Measurements from ENCODE around the gene INHA.

Gene INHA

DNA sequence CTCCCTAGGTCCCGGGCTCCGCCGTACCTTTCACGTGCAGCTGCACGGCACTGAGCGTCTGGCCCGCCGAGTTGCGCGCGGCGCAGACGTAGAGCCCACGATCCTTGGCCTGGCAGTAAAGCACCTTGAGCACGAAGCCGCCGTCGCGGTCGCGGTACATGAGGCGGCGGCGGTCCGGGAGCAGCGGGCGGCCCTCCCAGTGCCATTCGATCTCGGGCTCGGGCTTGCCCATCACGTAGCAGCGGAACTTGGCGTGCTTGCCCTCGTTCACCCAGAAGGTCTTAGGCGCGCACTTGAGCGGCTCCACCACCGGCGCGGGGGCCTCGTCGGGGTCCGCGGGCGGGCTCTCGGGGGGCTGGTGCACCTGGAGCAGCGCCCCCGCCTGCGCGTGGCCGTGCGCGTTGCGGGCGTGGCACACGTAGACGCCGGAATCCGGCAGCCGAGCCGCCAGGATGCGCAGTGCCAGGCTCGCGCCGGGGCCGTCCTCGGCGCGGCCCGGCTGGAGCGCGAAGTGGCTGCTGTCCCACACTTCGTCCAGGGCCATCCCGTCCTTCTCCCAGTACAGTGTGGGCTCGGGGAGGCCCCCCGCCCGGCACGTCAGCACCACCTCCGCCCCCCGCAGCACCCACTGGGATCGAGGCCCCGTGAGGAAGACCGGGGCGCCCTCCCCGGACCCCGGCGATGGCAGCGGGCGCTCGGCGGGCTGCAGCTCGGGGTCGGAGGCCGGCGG lies 1.8 kb upstream of the INHA start:
- Histone ChIP-seq H3K4me1 (ENCODE audit: control insufficient read depth in 1 of 2, insufficient read depth in 2 of 2, low read length in 2 of 2) (peaks cover 0 to 16% of the 10 kb centered on the region in 2 donors), H3K9me3 (ENCODE audit: control insufficient read depth in 1 of 2, low read length in 2 of 2) (no peaks in the 10 kb centered on the region), H3K27me3 (ENCODE audit: low read depth, low read length) (no peaks in the 10 kb centered on the region), H3K27ac (ENCODE audit: low read length) (no peak overlapping the region), H3K4me3 (ENCODE audit: low read depth in 1 of 2, low read length in 2 of 2) (peak overlapping the region in 1 of 2 donors; percentile 74), H3K36me3 (ENCODE audit: control insufficient read depth in 1 of 2, insufficient read depth in 2 of 2, low read length in 2 of 2) (peaks cover 0 to 24% of the 10 kb centered on the region in 2 donors)

- Histone ChIP-seq H3K4me3 (ENCODE audit: low read depth in 1 of 2, low read length in 2 of 2) (peak overlapping the region in 1 of 2 donors; percentile 74), H3K36me3 (ENCODE audit: control insufficient read depth in 1 of 2, insufficient read depth in 2 of 2, low read length in 2 of 2) (peaks cover 0 to 24% of the 10 kb centered on the region in 2 donors), H3K4me1 (ENCODE audit: control insufficient read depth in 1 of 2, insufficient read depth in 2 of 2, low read length in 2 of 2) (peaks cover 0 to 16% of the 10 kb centered on the region in 2 donors), H3K27me3 (ENCODE audit: low read depth, low read length) (no peaks in the 10 kb centered on the region), H3K9me3 (ENCODE audit: control insufficient read depth in 1 of 2, low read length in 2 of 2) (no peaks in the 10 kb centered on the region), H3K27ac (ENCODE audit: low read length) (no peak overlapping the region)
Measured at GRCh38 chr2:219570924-219571310, 1.2 kb upstream of the INHA start.

- H3K4me3 ChIP-seq (ENCODE audit: low read depth in 1 of 2, low read length in 2 of 2): peak within 1 kb of the TSS in 1 of 2 donors; percentile 74
- H3K9me3 ChIP-seq (ENCODE audit: control insufficient read depth in 1 of 2, low read length in 2 of 2): no peaks in the 10 kb centered on the region
- peaks cover 0 to 16% of the 10 kb centered on the region in 2 donors for H3K4me1 ChIP-seq (ENCODE audit: control insufficient read depth in 1 of 2, insufficient read depth in 2 of 2, low read length in 2 of 2)
- H3K27me3 ChIP-seq (ENCODE audit: low read depth, low read length): no peaks in the 10 kb centered on the region
- no peak within 1 kb of the TSS for H3K27ac ChIP-seq (ENCODE audit: low read length)
- peaks cover 0 to 17% of the 10 kb centered on the region in 2 donors for H3K36me3 ChIP-seq (ENCODE audit: control insufficient read depth in 1 of 2, insufficient read depth in 2 of 2, low read length in 2 of 2)
Measured at GRCh38 chr2:219571311-219572236, 536 bp upstream of the INHA start, which contains the start of gene OBSL1. Gene OBSL1 (minus strand): TSS chr2:219571539. CDS start chr2:219571232, 307 bp downstream.

- Histone ChIP-seq H3K4me3 (ENCODE audit: low read depth in 1 of 2, low read length in 2 of 2) (no peak overlapping the region), H3K27ac (ENCODE audit: low read length) (no peak overlapping the region), H3K9me3 (ENCODE audit: control insufficient read depth in 1 of 2, low read length in 2 of 2) (no peaks in the 10 kb centered on the region), H3K27me3 (ENCODE audit: low read depth, low read length) (no peaks in the 10 kb centered on the region), H3K36me3 (ENCODE audit: control insufficient read depth in 1 of 2, insufficient read depth in 2 of 2, low read length in 2 of 2) (peaks cover 0 to 1% of the 10 kb centered on the region in 2 donors), H3K4me1 (ENCODE audit: control insufficient read depth in 1 of 2, insufficient read depth in 2 of 2, low read length in 2 of 2) (peaks cover 0 to 16% of the 10 kb centered on the region in 2 donors)
Measured at GRCh38 chr2:219573166-219573565, 1.1 kb downstream of the INHA start.

GRCh38 chr2:219574484-219575311 lies 2.6 kb downstream of the INHA start:
- H3K27me3 ChIP-seq (ENCODE audit: low read depth, low read length): no peaks in the 10 kb centered on the region
- H3K9me3 ChIP-seq (ENCODE audit: control insufficient read depth in 1 of 2, low read length in 2 of 2): no peaks in the 10 kb centered on the region
- peaks cover 0 to 16% of the 10 kb centered on the region in 2 donors for H3K4me1 ChIP-seq (ENCODE audit: control insufficient read depth in 1 of 2, insufficient read depth in 2 of 2, low read length in 2 of 2)
- H3K27ac ChIP-seq (ENCODE audit: low read length): no peak overlapping the region
- no peaks in the 10 kb centered on the region for H3K36me3 ChIP-seq (ENCODE audit: control insufficient read depth in 1 of 2, insufficient read depth in 2 of 2, low read length in 2 of 2)
- H3K4me3 ChIP-seq (ENCODE audit: low read depth in 1 of 2, low read length in 2 of 2): no peak overlapping the region

GRCh38 chr2:219575566-219576504 lies 3.7 kb downstream of the INHA start:
- Histone ChIP-seq H3K27me3 (ENCODE audit: low read depth, low read length) (no peaks in the 10 kb centered on the region), H3K27ac (ENCODE audit: low read length) (no peak overlapping the region), H3K4me1 (ENCODE audit: control insufficient read depth in 1 of 2, insufficient read depth in 2 of 2, low read length in 2 of 2) (peaks cover 0 to 9% of the 10 kb centered on the region in 2 donors), H3K4me3 (ENCODE audit: low read depth in 1 of 2, low read length in 2 of 2) (no peak overlapping the region), H3K9me3 (ENCODE audit: control insufficient read depth in 1 of 2, low read length in 2 of 2) (no peaks in the 10 kb centered on the region), H3K36me3 (ENCODE audit: control insufficient read depth in 1 of 2, insufficient read depth in 2 of 2, low read length in 2 of 2) (no peaks in the 10 kb centered on the region)

DNA sequence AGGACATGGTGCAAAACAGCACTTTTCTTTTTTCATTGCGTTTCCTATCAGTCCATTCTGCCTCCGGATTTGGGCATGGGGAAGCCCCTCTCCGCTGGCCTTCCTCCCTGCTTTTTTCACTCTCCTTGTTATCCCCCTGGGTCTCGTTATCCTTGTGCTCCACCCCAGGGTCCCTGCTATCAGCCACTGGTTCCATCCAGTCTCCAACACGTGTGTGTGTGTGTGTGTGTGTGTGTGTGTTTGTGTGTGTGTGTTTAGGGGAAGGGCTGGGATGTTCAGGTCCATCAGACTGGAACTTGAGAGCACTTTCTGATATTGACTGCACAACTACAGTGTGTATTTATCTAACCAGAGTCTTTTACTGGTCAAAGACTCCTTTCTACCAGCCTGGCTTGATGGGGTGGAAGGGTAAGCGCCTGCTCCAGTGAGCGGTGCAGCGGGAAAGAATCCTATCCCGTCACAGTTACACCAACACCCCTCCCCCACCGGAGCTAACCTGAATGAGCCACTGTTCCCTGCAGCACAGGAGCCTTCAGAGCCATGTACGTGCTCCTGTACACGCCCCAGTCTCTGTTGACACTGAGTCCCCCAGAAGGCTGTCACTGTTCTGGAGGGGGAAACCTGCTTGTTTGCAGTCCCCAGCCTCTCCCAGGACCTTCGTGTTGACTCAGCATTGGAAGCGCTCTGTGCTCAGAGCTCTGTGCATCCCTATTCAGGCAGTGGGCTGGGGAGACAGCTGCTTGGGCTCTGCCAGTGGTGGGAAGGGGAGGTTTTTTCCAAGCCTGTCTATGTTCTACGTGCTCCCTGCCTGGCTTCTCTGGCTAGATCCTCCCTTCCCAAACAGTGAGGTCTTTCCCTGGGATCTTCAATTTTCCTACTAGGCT lies 4.6 kb downstream of the INHA start:
- H3K9me3 ChIP-seq (ENCODE audit: control insufficient read depth in 1 of 2, low read length in 2 of 2): no peaks in the 10 kb centered on the region
- no peaks in the 10 kb centered on the region for H3K36me3 ChIP-seq (ENCODE audit: control insufficient read depth in 1 of 2, insufficient read depth in 2 of 2, low read length in 2 of 2)
- no peaks in the 10 kb centered on the region for H3K27me3 ChIP-seq (ENCODE audit: low read depth, low read length)
- no peak overlapping the region for H3K4me3 ChIP-seq (ENCODE audit: low read depth in 1 of 2, low read length in 2 of 2)
- no peak overlapping the region for H3K27ac ChIP-seq (ENCODE audit: low read length)
- peaks cover 0 to 4% of the 10 kb centered on the region in 2 donors for H3K4me1 ChIP-seq (ENCODE audit: control insufficient read depth in 1 of 2, insufficient read depth in 2 of 2, low read length in 2 of 2)

GRCh38 chr2:219578811-219579613 lies 6.9 kb downstream of the INHA start:
- H3K9me3 ChIP-seq (ENCODE audit: control insufficient read depth in 1 of 2, low read length in 2 of 2): no peaks in the 10 kb centered on the region
- H3K4me3 ChIP-seq (ENCODE audit: low read depth in 1 of 2, low read length in 2 of 2): no peak overlapping the region
- no peaks in the 10 kb centered on the region for H3K36me3 ChIP-seq (ENCODE audit: control insufficient read depth in 1 of 2, insufficient read depth in 2 of 2, low read length in 2 of 2)
- no peaks in the 10 kb centered on the region for H3K27me3 ChIP-seq (ENCODE audit: low read depth, low read length)
- no peak overlapping the region for H3K27ac ChIP-seq (ENCODE audit: low read length)
- H3K4me1 ChIP-seq (ENCODE audit: control insufficient read depth in 1 of 2, insufficient read depth in 2 of 2, low read length in 2 of 2): no peaks in the 10 kb centered on the region

DNA sequence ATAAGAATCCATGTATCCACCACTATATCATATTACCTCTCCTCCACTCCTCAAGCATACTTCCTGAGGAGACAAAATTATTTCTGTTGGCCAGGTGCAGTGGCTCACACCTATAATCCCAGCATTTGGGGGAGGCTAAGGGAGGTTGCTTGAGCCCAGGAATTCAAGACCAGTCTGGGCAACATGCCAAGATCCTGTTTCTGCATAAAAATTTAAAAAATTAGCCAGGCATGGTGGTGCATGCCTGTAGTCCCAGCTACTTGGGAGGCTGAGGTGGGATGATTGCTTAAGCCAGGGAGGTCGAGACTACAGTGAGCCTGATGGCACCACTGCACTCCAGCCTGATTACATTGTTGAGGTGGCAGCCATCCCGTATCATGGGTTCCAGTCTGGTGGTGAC lies 9.2 kb downstream of the INHA start:
- H3K4me3 ChIP-seq (ENCODE audit: low read depth in 1 of 2, low read length in 2 of 2): no peak overlapping the region
- H3K27ac ChIP-seq (ENCODE audit: low read length): no peak overlapping the region
- no peaks in the 10 kb centered on the region for H3K36me3 ChIP-seq (ENCODE audit: control insufficient read depth in 1 of 2, insufficient read depth in 2 of 2, low read length in 2 of 2)
- no peaks in the 10 kb centered on the region for H3K4me1 ChIP-seq (ENCODE audit: control insufficient read depth in 1 of 2, insufficient read depth in 2 of 2, low read length in 2 of 2)
- H3K9me3 ChIP-seq (ENCODE audit: control insufficient read depth in 1 of 2, low read length in 2 of 2): no peaks in the 10 kb centered on the region
- no peaks in the 10 kb centered on the region for H3K27me3 ChIP-seq (ENCODE audit: low read depth, low read length)

All from muscle layer of duodenum (tissue), 2 donors.